Thoracic aorta (tissue), 2 donors: ENCODE data around the gene GATAD2A. TPM values are rescaled to one million over a fixed set of nuclear protein-coding genes. Genes with fewer than 3 reads are reported as not detected.

Experiments
- ATAC-seq: fragments of 150-250 bp; one replicate; pipeline ENCODE4 v1.8.0; 2017; ENCODE audit warnings: low read depth; ENCODE audit not compliant: insufficient number of reproducible peaks, low FRiP score
- DNase-seq: peaks from one replicate; pipeline ENCODE4 v3.0.0-alpha.2; 2020; ENCODE audit warnings: low spot score
- H3K27ac ChIP-seq, 2 donors: fragments of 200-600 bp; sonication (generic); 1 replicate in 1 of 2; 2 replicates in 1 of 2; pipeline ENCODE4 v1.5.1; 2016; ENCODE audit warnings: mild to moderate bottlenecking in 2 of 2, moderate library complexity in 2 of 2
- H3K27me3 ChIP-seq: fragments of 200-600 bp; sonication (generic); replicated peaks from 2 replicates; pipeline ENCODE4 v1.6.0; 2016; ENCODE audit warnings: mild to moderate bottlenecking; ENCODE audit not compliant: insufficient read depth
- H3K36me3 ChIP-seq: fragments of 200-600 bp; sonication (generic); one replicate; pipeline ENCODE4 v1.5.1; 2016
- H3K4me1 ChIP-seq, 2 donors: fragments of 200-600 bp; sonication (generic); 1 replicate in 1 of 2; 2 replicates in 1 of 2; pipeline versions ENCODE4 v1.5.1 to v1.6.0; 2016; ENCODE audit warnings: low read depth in 2 of 2, mild to moderate bottlenecking in 1 of 2; ENCODE audit not compliant: control insufficient read depth in 1 of 2
- H3K4me3 ChIP-seq: fragments of 200-600 bp; sonication (generic); 2 replicates; pipeline ENCODE4 v1.5.1; 2016; ENCODE audit warnings: mild to moderate bottlenecking
- H3K9me3 ChIP-seq: fragments of 200-600 bp; sonication (generic); 2 replicates; pipeline ENCODE4 v1.5.1; 2016
- total RNA-seq, 2 donors: library from RNA; depleted of rRNA; stranded (reverse); fragments of >200 nt; gene quantifications; one replicate each; pipeline versions ENCODE4 v1.1.0 to v1.2.3, GENCODE V29; 2016
- TF ChIP-seq, protein P1 (sequence below): fragments of 200-600 bp; sonication (generic); IDR thresholded peaks from one replicate; pipeline ENCODE4 v1.5.1; 2019; ENCODE audit warnings: antibody characterized with exemption

Gene GATAD2A, protein sequence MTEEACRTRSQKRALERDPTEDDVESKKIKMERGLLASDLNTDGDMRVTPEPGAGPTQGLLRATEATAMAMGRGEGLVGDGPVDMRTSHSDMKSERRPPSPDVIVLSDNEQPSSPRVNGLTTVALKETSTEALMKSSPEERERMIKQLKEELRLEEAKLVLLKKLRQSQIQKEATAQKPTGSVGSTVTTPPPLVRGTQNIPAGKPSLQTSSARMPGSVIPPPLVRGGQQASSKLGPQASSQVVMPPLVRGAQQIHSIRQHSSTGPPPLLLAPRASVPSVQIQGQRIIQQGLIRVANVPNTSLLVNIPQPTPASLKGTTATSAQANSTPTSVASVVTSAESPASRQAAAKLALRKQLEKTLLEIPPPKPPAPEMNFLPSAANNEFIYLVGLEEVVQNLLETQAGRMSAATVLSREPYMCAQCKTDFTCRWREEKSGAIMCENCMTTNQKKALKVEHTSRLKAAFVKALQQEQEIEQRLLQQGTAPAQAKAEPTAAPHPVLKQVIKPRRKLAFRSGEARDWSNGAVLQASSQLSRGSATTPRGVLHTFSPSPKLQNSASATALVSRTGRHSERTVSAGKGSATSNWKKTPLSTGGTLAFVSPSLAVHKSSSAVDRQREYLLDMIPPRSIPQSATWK
- 10 to 100 TPM; 55.9 to 79.1 TPM for total RNA-seq

DNA sequence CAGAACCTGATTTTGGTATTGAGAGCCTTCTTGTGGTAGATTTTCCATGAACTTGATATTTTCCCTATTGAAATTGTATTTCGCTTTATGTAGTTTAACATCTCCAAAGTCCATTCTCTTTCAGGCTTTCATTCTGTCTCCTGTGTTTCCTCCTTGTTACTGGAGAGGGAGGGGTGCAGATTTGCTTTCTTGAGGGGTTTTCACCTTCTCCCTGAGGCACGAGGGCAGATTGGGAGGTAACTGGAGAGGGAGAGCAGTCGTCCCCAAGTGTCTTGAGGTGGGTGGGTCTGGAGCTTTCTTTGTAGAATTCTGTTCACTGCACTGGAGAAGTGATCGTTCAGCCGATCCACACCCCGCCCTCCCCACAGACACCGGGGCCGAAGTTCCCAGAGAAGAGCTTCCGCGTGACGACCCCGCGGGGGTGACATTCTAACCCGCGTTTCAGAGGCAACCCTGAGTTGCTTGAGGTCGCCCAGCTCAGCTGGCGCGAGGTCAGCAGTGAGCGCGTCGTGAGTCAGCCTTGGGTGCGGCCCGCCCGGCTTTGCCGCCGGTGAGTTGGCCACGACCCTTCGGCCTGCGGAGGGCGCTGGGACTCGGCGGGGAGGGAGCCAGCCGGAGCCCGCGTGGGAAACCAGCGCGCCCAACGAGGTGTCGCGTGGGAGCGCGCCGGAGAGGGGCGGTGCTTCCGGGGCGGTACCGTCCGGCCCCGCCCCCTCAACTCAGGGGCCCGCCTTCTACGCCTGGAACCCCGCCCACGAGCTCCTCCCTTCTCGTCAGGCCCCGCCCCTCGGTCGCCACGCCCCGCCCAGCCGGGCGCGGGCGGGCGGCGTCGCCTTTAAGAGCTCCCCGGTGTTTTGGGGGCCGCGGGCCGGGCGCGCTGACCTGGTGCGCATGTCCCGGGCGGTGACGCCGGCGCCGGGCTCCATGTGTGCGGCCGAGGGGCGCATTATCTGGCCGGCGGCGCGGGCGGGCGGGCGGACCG lies at the start of gene GATAD2A:
GATAD2A (plus strand) TSS at position 797 of the 982 bp plus-strand sequence. CDS start 59,671 bp downstream, outside the sequence.
- Histone ChIP-seq H3K9me3 (no peaks in the 10 kb centered on the region), H3K36me3 (no peaks in the 10 kb centered on the region), H3K27me3 (no peaks in the 10 kb centered on the region), H3K4me1 (peaks cover 28 to 68% of the 10 kb centered on the region in 2 donors), H3K27ac (peak within 1 kb of the TSS; percentile 80 to 86), H3K4me3 (peak within 1 kb of the TSS; percentile 87)
- TF ChIP-seq, protein P1, sequence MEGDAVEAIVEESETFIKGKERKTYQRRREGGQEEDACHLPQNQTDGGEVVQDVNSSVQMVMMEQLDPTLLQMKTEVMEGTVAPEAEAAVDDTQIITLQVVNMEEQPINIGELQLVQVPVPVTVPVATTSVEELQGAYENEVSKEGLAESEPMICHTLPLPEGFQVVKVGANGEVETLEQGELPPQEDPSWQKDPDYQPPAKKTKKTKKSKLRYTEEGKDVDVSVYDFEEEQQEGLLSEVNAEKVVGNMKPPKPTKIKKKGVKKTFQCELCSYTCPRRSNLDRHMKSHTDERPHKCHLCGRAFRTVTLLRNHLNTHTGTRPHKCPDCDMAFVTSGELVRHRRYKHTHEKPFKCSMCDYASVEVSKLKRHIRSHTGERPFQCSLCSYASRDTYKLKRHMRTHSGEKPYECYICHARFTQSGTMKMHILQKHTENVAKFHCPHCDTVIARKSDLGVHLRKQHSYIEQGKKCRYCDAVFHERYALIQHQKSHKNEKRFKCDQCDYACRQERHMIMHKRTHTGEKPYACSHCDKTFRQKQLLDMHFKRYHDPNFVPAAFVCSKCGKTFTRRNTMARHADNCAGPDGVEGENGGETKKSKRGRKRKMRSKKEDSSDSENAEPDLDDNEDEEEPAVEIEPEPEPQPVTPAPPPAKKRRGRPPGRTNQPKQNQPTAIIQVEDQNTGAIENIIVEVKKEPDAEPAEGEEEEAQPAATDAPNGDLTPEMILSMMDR = peak; percentile 23
- DNase-seq (peak; percentile 75), ATAC-seq (peak; percentile 78)

DNA sequence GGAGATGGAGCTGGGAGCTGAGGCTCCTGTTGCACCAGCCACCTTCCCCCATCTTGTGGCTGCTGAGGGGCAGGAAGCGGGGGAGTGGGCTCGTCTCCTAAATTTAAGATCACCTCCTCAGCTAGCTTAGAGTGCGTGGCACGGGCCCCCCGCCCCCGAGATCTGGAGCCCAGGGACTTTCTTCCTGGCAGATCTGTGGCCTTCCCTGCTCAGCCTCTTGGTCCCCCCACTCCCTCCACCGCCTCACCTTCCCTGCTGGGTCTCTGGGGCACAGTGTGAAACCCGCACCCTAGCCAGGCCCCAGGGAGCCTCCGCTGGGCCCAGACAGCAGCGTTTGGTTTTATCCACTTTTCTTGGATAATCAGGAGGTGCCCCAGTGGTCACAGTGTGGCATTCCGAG lies 49.0 kb upstream of the GATAD2A start:
- no peak overlapping the region for H3K4me3 ChIP-seq
- TF ChIP-seq, protein P1 = no peak
- H3K4me1 ChIP-seq = no peaks in the 10 kb centered on the region
- no peaks in the 10 kb centered on the region for H3K9me3 ChIP-seq
- no peak for DNase-seq
- no peak for ATAC-seq
- H3K27me3 ChIP-seq = no peaks in the 10 kb centered on the region
- H3K27ac ChIP-seq = no peak overlapping the region
- peaks cover 51% of the 10 kb centered on the region for H3K36me3 ChIP-seq

DNA sequence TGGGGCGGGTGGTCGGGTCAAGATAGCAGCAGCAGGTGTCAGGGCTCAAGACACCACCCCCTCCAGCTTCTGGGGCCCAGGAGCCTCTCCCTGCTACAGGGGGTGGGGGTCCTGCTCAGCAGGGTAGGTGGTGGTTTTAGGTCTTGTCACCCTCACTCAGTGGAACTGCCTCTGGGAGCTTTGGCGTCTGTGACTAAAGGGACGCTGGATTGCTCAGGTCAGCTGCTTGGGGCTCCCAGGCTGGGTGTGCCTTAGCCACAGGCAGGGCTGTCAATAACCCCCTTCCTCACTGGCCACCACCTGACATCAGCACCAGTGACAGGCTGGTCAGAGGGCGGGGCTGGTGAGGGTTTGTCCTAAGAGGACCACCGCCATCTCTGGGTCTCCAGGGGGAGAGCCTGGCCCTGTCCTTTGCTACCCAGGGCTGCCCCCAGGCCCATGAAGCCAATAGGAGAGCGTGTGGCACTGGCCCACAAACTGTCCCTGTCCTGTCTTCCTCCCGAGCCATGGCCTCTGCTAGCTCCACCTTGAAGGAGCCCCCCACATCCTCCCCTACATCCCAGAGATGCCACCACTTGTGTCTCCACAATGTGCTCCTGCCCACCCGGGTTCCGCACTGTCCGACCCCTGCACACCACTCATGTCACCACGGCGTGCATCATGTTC lies 48.4 kb upstream of the GATAD2A start:
- DNase-seq (no peak), ATAC-seq (no peak)
- Histone ChIP-seq H3K9me3 (no peaks in the 10 kb centered on the region), H3K27me3 (no peaks in the 10 kb centered on the region), H3K27ac (no peak overlapping the region), H3K4me1 (no peaks in the 10 kb centered on the region), H3K36me3 (peaks cover 48% of the 10 kb centered on the region), H3K4me3 (no peak overlapping the region)
- TF ChIP-seq, protein P1 = no peak

DNA sequence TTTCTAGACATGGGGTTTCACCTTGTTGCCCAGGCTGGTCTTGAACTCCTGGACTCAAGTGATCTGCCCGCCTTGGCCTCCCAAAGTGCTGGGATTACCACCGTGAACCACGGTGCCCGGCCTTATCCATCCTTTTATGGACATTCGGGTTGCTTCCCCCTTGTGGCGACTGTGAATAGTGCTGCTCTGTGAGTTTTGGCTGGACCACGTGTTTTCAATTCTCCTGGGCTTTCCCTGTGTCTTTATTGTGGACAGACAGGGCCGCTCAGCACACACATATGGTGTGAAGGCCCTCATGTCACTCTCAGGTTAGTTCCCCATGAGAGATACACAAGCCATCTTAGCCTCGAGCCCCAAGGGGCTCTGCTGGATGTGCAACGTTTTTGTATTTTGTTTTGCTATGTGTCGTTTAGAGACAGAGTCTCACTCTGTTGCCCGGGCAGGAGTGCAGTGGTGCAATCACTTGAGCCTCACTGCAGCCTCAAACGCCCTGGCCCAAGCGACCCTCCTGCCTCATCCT lies 44.3 kb upstream of the GATAD2A start:
- no peaks in the 10 kb centered on the region for H3K27me3 ChIP-seq
- H3K4me1 ChIP-seq = peaks cover 5 to 6% of the 10 kb centered on the region in 2 donors
- no peaks in the 10 kb centered on the region for H3K9me3 ChIP-seq
- H3K36me3 ChIP-seq = peaks cover 10% of the 10 kb centered on the region
- no peak overlapping the region for H3K4me3 ChIP-seq
- DNase-seq = peak; percentile 57
- TF ChIP-seq, protein P1 = peak; percentile 86
- peak overlapping the region; percentile 22 to 43 for H3K27ac ChIP-seq
- peak; percentile 63 for ATAC-seq
